ENCODE data around the gene KIF13A. TPM values are rescaled to one million over a fixed set of nuclear protein-coding genes. Genes with fewer than 3 reads are reported as not detected.
"Not testable (repeated sequence)": the region's sequence is repeated elsewhere in the genome, so short reads cannot be mapped to it uniquely, and the experiment has no call there.

The KIF13A gene
- total RNA-seq, 3 donors from 2014 or later (not counting 1 experiment from before 2014, with no cell fraction given), result 15.0 to 26.4 (median 19.5) TPM

DNA sequence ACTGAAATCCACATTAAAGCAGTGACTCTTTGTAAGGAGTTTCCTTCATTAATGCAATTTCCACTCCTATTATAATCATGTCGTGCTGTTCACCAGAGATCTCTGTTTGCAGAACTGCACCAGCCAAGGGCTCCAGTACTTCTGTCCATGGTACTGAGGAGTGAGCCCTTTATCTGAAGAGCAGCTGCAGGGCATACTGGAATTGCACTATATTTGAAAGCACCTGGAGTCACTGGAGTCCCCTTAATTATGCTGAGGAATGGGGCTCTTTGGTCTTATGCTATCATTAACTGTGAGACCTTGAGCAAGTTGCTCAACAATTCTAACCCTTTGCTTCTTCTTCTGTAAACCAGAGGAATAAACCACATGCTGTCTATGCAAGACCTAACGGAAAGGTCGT, 219.0 kb downstream of the KIF13A start:
- no peak for DNase-seq
- 97% methylated on average over 3 of the region's 3 CpGs for WGBS (ENCODE audit: insufficient coverage)
- TF ChIP-seq CTCF (IDR thresholded peaks at IDR 0.05), result no peak
- Histone ChIP-seq H3K27me3 (ENCODE audit: control insufficient read depth, insufficient read depth, low read length) (no peaks in the 10 kb centered on the region), H3K4me3 (ENCODE audit: low read length) (no peak overlapping the region), H3K36me3 (ENCODE audit: control insufficient read depth, insufficient read depth, low read length) (no peaks in the 10 kb centered on the region), H3K4me1 (ENCODE audit: control insufficient read depth, insufficient read depth, low read length) (no peaks in the 10 kb centered on the region), H3K27ac (ENCODE audit: low read length) (no peak overlapping the region), H3K9me3 (ENCODE audit: control insufficient read depth, insufficient read depth, low read length) (no peaks in the 10 kb centered on the region)
- ATAC-seq, result no peak
- no peak overlapping the region for H3K4me3 Mint-ChIP-seq
- no peaks in the 10 kb centered on the region for H3K27me3 Mint-ChIP-seq (ENCODE audit: low read depth in 2 of 2)
- H3K9me3 Mint-ChIP-seq, result no peaks in the 10 kb centered on the region
- no peaks in the 10 kb centered on the region for H3K4me1 Mint-ChIP-seq
- intact Hi-C loops (cut with micrococcal nuclease), result no loop called here
- no peak overlapping the region for H3K27ac Mint-ChIP-seq
- H3K36me3 Mint-ChIP-seq, result no peaks in the 10 kb centered on the region

GRCh38 chr6:17762651-17763050, 224.8 kb downstream of the KIF13A start:
- H3K36me3 Mint-ChIP-seq, result no peaks in the 10 kb centered on the region
- no peak for TF ChIP-seq CTCF (IDR thresholded peaks at IDR 0.05)

GRCh38 chr6:17758119-17758518, 229.3 kb downstream of the KIF13A start:
- H3K27ac Mint-ChIP-seq, result no peak overlapping the region
- Histone ChIP-seq H3K9me3 (ENCODE audit: control insufficient read depth, insufficient read depth, low read length) (no peaks in the 10 kb centered on the region), H3K27ac (ENCODE audit: low read length) (no peak overlapping the region), H3K4me1 (ENCODE audit: control insufficient read depth, insufficient read depth, low read length) (no peaks in the 10 kb centered on the region), H3K36me3 (ENCODE audit: control insufficient read depth, insufficient read depth, low read length) (no peaks in the 10 kb centered on the region), H3K27me3 (ENCODE audit: control insufficient read depth, insufficient read depth, low read length) (no peaks in the 10 kb centered on the region), H3K4me3 (ENCODE audit: low read length) (no peak overlapping the region)
- intact Hi-C loops (cut with micrococcal nuclease), result no loop called here
- H3K4me1 Mint-ChIP-seq, result no peaks in the 10 kb centered on the region
- 77% methylated on average over 5 of the region's 6 CpGs for WGBS (ENCODE audit: insufficient coverage)
- DNase-seq (no peak), ATAC-seq (no peak)
- H3K27me3 Mint-ChIP-seq (ENCODE audit: low read depth in 2 of 2), result no peaks in the 10 kb centered on the region
- no peaks in the 10 kb centered on the region for H3K36me3 Mint-ChIP-seq
- TF ChIP-seq CTCF (IDR thresholded peaks at IDR 0.05), result no peak
- H3K9me3 Mint-ChIP-seq, result no peaks in the 10 kb centered on the region
- no peak overlapping the region for H3K4me3 Mint-ChIP-seq

More at GRCh38 chr6:17762651-17763050, 224.8 kb downstream of the KIF13A start:
- H3K27ac Mint-ChIP-seq, result no peak overlapping the region
- H3K27me3 Mint-ChIP-seq (ENCODE audit: low read depth in 2 of 2), result no peaks in the 10 kb centered on the region
- intact Hi-C loops (cut with micrococcal nuclease), result no loop called here
- ATAC-seq (no peak), DNase-seq (no peak)
- no peaks in the 10 kb centered on the region for H3K4me1 ChIP-seq (ENCODE audit: control insufficient read depth, insufficient read depth, low read length)
- no peak overlapping the region for H3K27ac ChIP-seq (ENCODE audit: low read length)
- H3K9me3 Mint-ChIP-seq, result no peaks in the 10 kb centered on the region
- H3K4me1 Mint-ChIP-seq, result no peaks in the 10 kb centered on the region
- H3K4me3 ChIP-seq (ENCODE audit: low read length), result no peak overlapping the region
- no peaks in the 10 kb centered on the region for H3K9me3 ChIP-seq (ENCODE audit: control insufficient read depth, insufficient read depth, low read length)
- no peaks in the 10 kb centered on the region for H3K27me3 ChIP-seq (ENCODE audit: control insufficient read depth, insufficient read depth, low read length)
- H3K36me3 ChIP-seq (ENCODE audit: control insufficient read depth, insufficient read depth, low read length), result no peaks in the 10 kb centered on the region
- WGBS (ENCODE audit: insufficient coverage), result 63% methylated on average over 2 of the region's 2 CpGs
- H3K4me3 Mint-ChIP-seq, result no peak overlapping the region

DNA sequence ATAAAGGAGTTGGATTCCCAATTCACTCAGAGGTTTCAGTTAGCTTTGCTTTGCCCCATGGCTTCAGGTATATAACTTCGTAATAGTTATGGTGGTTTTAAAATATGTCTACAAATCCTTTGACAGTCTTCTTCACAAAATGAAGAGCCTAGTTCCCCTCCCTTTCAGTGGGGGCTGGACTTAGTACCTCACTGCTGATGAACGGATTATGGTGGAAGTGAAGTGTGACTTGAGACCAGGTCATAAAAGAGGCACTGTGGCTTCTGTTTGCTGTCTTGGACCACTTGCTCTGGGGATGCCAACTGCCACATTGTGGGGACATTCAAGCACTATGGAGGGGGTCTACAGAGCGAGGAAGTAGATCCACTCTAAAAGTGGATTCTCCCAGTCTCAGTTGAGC, 233.2 kb downstream of the KIF13A start:
- no peaks in the 10 kb centered on the region for H3K27me3 Mint-ChIP-seq (ENCODE audit: low read depth in 2 of 2)
- intact Hi-C loops (cut with micrococcal nuclease), result no loop called here
- Histone ChIP-seq H3K36me3 (ENCODE audit: control insufficient read depth, insufficient read depth, low read length) (no peaks in the 10 kb centered on the region), H3K4me1 (ENCODE audit: control insufficient read depth, insufficient read depth, low read length) (no peaks in the 10 kb centered on the region), H3K4me3 (ENCODE audit: low read length) (no peak overlapping the region), H3K27ac (ENCODE audit: low read length) (no peak overlapping the region), H3K9me3 (ENCODE audit: control insufficient read depth, insufficient read depth, low read length) (no peaks in the 10 kb centered on the region), H3K27me3 (ENCODE audit: control insufficient read depth, insufficient read depth, low read length) (no peaks in the 10 kb centered on the region)
- no peaks in the 10 kb centered on the region for H3K36me3 Mint-ChIP-seq
- no peak overlapping the region for H3K4me3 Mint-ChIP-seq
- WGBS (ENCODE audit: insufficient coverage), result 73% methylated on average over 2 of the region's 3 CpGs
- H3K4me1 Mint-ChIP-seq, result no peaks in the 10 kb centered on the region
- DNase-seq, result no peak
- H3K9me3 Mint-ChIP-seq, result no peaks in the 10 kb centered on the region
- no peak for TF ChIP-seq CTCF (IDR thresholded peaks at IDR 0.05)
- no peak for ATAC-seq
- no peak overlapping the region for H3K27ac Mint-ChIP-seq

DNA sequence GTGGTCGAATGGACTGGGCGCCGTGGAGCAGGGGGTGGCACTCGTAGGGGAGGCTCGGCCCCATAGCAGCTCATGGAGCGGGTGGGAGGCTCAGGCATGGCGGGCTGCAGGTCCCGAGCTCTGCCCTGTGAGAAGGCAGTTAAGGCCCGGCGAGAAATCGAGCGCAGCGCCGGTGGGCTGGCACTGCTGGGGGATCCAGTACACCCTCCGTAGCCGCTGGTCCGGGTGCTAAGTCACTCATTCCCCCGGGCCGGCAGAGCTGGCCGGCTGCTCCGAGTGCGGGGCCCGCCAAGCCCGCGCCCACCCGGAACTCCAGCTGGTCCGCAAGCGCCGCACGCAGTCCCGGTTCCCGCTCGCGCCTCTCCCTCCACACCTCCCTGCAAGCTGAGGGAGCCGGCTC, 242.1 kb downstream of the KIF13A start:
- H3K27ac Mint-ChIP-seq; intact Hi-C loops (cut with micrococcal nuclease); H3K36me3 ChIP-seq (ENCODE audit: control insufficient read depth, insufficient read depth, low read length); H3K4me1 ChIP-seq (ENCODE audit: control insufficient read depth, insufficient read depth, low read length); H3K4me1 Mint-ChIP-seq; H3K27me3 Mint-ChIP-seq (ENCODE audit: low read depth in 2 of 2); DNase-seq; H3K9me3 ChIP-seq (ENCODE audit: control insufficient read depth, insufficient read depth, low read length); H3K27ac ChIP-seq (ENCODE audit: low read length); H3K36me3 Mint-ChIP-seq; H3K27me3 ChIP-seq (ENCODE audit: control insufficient read depth, insufficient read depth, low read length); H3K4me3 ChIP-seq (ENCODE audit: low read length); H3K4me3 Mint-ChIP-seq; H3K9me3 Mint-ChIP-seq; ATAC-seq: not testable (repeated sequence)
- WGBS (ENCODE audit: insufficient coverage), result 97% methylated on average over 35 of the region's 35 CpGs

Measured in natural killer cell (primary cell).